IMR-90 (cell line): Measurements from ENCODE around the gene EZR. TPM values are rescaled to one million over a fixed set of nuclear protein-coding genes. Genes with fewer than 3 reads are reported as not detected.

Experiments used
- ATAC-seq: fragments of 200-7000 bp; cut with Tn5 transposase; 2 replicates; pipeline ENCODE4 v1.9.1; 2020; ENCODE audit warnings: low read depth, mild to moderate bottlenecking, moderate library complexity
- BruUV-seq: library from RNA; stranded (reverse); fragments of 400-500 nt; replicated peaks from 2 replicates; lab custom pipeline; 2021; lab: Mats Ljungman, UMichigan
- CTCF ChIA-PET: fragments of 300-600 bp; formaldehyde crosslinking; extraction: SDS; loops from one replicate; lab custom pipeline; 2021; ENCODE audit warnings: antibody characterized with exemption; lab: Yijun Ruan, JAX
- POLR2A ChIA-PET: fragments of 300-600 bp; sonication (Branson Sonifier 250); formaldehyde crosslinking; loops from one replicate; lab custom pipeline; 2022; ENCODE audit warnings: antibody characterized with exemption; ENCODE audit not compliant: unreplicated experiment; lab: Charles Lee
- DNase-seq: peaks from one replicate; pipeline ENCODE4 v3.0.0; 2013
- H2AFZ ChIP-seq: replicated peaks from 2 replicates; pipeline ENCODE3; 2013; ENCODE audit warnings: low read length, mild to moderate bottlenecking; ENCODE audit not compliant: poor library complexity
- H2AK5ac ChIP-seq: 2 replicates; pipeline ENCODE4 v1.6.1; 2013; ENCODE audit warnings: low read depth, low read length, inconsistent platforms
- H2AK9ac ChIP-seq: replicated peaks from 2 replicates; pipeline ENCODE3; 2013; ENCODE audit warnings: mild to moderate bottlenecking, low read depth, low read length, moderate library complexity; ENCODE audit not compliant: poor library complexity
- H2BK120ac ChIP-seq: 2 replicates; pipeline ENCODE4 v1.6.1; 2013; ENCODE audit warnings: low read depth, low read length, inconsistent platforms
- H2BK15ac ChIP-seq: 3 replicates; pipeline ENCODE4 v1.6.1; 2013; ENCODE audit warnings: low read depth, low read length, inconsistent platforms
- H2BK20ac ChIP-seq: 2 replicates; pipeline ENCODE4 v1.6.1; 2013; ENCODE audit warnings: low read depth, mild to moderate bottlenecking, inconsistent platforms, low read length, moderate library complexity
- H2BK5ac ChIP-seq: 2 replicates; pipeline ENCODE4 v1.6.1; 2013; ENCODE audit warnings: mild to moderate bottlenecking, low read depth, low read length, inconsistent platforms; ENCODE audit not compliant: poor library complexity, severe bottlenecking
- H3K14ac ChIP-seq: replicated peaks from 2 replicates; pipeline ENCODE4 v1.6.1; 2013; ENCODE audit warnings: low read depth, low read length, inconsistent platforms
- H3K18ac ChIP-seq: 2 replicates; pipeline ENCODE4 v1.6.1; 2013; ENCODE audit warnings: low read depth, low read length, control low read depth
- H3K23ac ChIP-seq: 2 replicates; pipeline ENCODE4 v1.6.1; 2013; ENCODE audit warnings: low read depth, low read length, inconsistent platforms
- H3K27ac ChIP-seq: 2 replicates; pipeline ENCODE4 v1.5.1; 2013; ENCODE audit warnings: mild to moderate bottlenecking, control low read depth, low read length; ENCODE audit not compliant: insufficient read depth
- H3K27me3 ChIP-seq: 2 replicates; pipeline ENCODE4 v1.6.1; 2013; ENCODE audit warnings: low read length; ENCODE audit not compliant: control insufficient read depth, insufficient read depth
- H3K36me3 ChIP-seq: 2 replicates; pipeline ENCODE4 v1.6.1; 2013; ENCODE audit warnings: low read length, mixed read lengths; ENCODE audit not compliant: control insufficient read depth, insufficient read depth
- H3K4ac ChIP-seq: 2 replicates; pipeline ENCODE4 v1.6.1; 2013; ENCODE audit warnings: low read depth, low read length, inconsistent platforms
- H3K4me1 ChIP-seq: 2 replicates; pipeline ENCODE4 v1.6.1; 2013; ENCODE audit warnings: low read length, mixed read lengths; ENCODE audit not compliant: control insufficient read depth, insufficient read depth
- H3K4me2 ChIP-seq: 2 replicates; pipeline ENCODE4 v1.6.1; 2013; ENCODE audit warnings: low read depth, mild to moderate bottlenecking, control low read depth, low read length, moderate library complexity
- H3K4me3 ChIP-seq: 2 replicates; pipeline ENCODE4 v1.5.1; 2013; ENCODE audit warnings: low read depth, mild to moderate bottlenecking, control low read depth, low read length, moderate library complexity; ENCODE audit not compliant: insufficient read depth
- H3K56ac ChIP-seq: 2 replicates; pipeline ENCODE4 v1.6.1; 2013; ENCODE audit warnings: low read length, inconsistent platforms; ENCODE audit not compliant: insufficient read depth; ENCODE audit errors: extremely low read depth
- H3K79me1 ChIP-seq, 2 experiments: 2 replicates each; pipeline ENCODE4 v1.6.1; 2013; ENCODE audit warnings: low read length in 2 of 2, inconsistent platforms in 1 of 2, low read depth in 1 of 2
- H3K9ac ChIP-seq: 2 replicates; pipeline ENCODE4 v1.6.1; 2013; ENCODE audit warnings: low read depth, low read length, control low read depth
- H3K9me1 ChIP-seq: 2 replicates; pipeline ENCODE4 v1.6.1; 2013; ENCODE audit warnings: low read length, inconsistent platforms; ENCODE audit not compliant: insufficient read depth
- H3K9me3 ChIP-seq: 2 replicates; pipeline ENCODE4 v1.6.1; 2013; ENCODE audit warnings: low read length; ENCODE audit not compliant: control insufficient read depth, insufficient read depth
- H4K20me1 ChIP-seq: 2 replicates; pipeline ENCODE4 v1.6.1; 2013; ENCODE audit warnings: low read length, inconsistent platforms; ENCODE audit not compliant: insufficient read depth
- H4K5ac ChIP-seq: 2 replicates; pipeline ENCODE4 v1.6.1; 2013; ENCODE audit warnings: mild to moderate bottlenecking, low read depth, low read length, control low read depth
- H4K8ac ChIP-seq, 2 experiments: 2 replicates each; pipeline ENCODE4 v1.6.1; 2013; ENCODE audit warnings: low read depth in 2 of 2, low read length in 2 of 2, control low read depth in 1 of 2, inconsistent platforms in 1 of 2
- H4K91ac ChIP-seq: 2 replicates; pipeline ENCODE4 v1.6.1; 2013; ENCODE audit warnings: low read depth, low read length, inconsistent platforms; ENCODE audit not compliant: insufficient read depth
- NFE2L2 ChIP-seq: fragments of 150-350 bp; IDR thresholded peaks from 2 replicates; pipeline ENCODE4 v1.6.1; 2016; ENCODE audit warnings: low read depth, mild to moderate bottlenecking, low read length
- SMC3 ChIP-seq: fragments of 150-350 bp; IDR thresholded peaks from 2 replicates; pipeline ENCODE4 v1.6.1; 2016; ENCODE audit warnings: low read depth, mild to moderate bottlenecking, antibody characterized with exemption, low read length, moderate library complexity
- WGBS, 2 experiments: methylation state at CpG; one replicate each; pipeline versions ENCODE4 v1.1.5 to v1.1.7; 2013; ENCODE audit warnings: missing lambda C conversion rate in 2 of 2; ENCODE audit not compliant: insufficient read length in 1 of 2; ENCODE audit errors: extremely low coverage in 2 of 2; 5-methylcytosine and 5-hydroxymethylcytosine counted together
- dilution Hi-C: fragments of 300-500 bp; cut with HindIII; formaldehyde crosslinking; loops from one replicate; pipeline ENCODE4 v1.14.3; 2018; ENCODE audit warnings: low sequenced_read_pairs; ENCODE audit not compliant: unreplicated experiment
- in situ Hi-C: fragments of 300-500 bp; cut with MboI; formaldehyde crosslinking; loops from 3 replicates; pipeline ENCODE4 v1.14.3; 2019; ENCODE audit warnings: low sequenced_read_pairs, inconsistent platforms, mixed read lengths
- intact Hi-C: fragments of 100-400 bp; cut with micrococcal nuclease; formaldehyde crosslinking; loops from 2 replicates; pipeline ENCODE4 v1.10.0; 2022
- polyA plus RNA-seq, 3 experiments: library from polyadenylated mRNA; depleted of rRNA; stranded (reverse); fragments of >200 nt; gene quantifications; 2 replicates each; pipeline ENCODE4 v1.2.3, GENCODE V29; 2012; ENCODE audit warnings: low replicate concordance in 1 of 3
- total RNA-seq: library from RNA; depleted of rRNA; stranded (reverse); fragments of >200 nt; gene quantifications from 2 replicates; pipeline ENCODE4 v1.2.3, GENCODE V29; 2012
- TF ChIP-seq, protein P1 (sequence below): conservative IDR thresholded peaks from 2 replicates; pipeline ENCODE4 v1.5.1; 2012; ENCODE audit warnings: mild to moderate bottlenecking, low read depth, low read length, improper control_type of control experiment

EZR gene
- total and polyA plus RNA-seq, 2 of the 4 experiments (the other 2 are of a cell fraction) = 83.8 to 145 TPM

DNA sequence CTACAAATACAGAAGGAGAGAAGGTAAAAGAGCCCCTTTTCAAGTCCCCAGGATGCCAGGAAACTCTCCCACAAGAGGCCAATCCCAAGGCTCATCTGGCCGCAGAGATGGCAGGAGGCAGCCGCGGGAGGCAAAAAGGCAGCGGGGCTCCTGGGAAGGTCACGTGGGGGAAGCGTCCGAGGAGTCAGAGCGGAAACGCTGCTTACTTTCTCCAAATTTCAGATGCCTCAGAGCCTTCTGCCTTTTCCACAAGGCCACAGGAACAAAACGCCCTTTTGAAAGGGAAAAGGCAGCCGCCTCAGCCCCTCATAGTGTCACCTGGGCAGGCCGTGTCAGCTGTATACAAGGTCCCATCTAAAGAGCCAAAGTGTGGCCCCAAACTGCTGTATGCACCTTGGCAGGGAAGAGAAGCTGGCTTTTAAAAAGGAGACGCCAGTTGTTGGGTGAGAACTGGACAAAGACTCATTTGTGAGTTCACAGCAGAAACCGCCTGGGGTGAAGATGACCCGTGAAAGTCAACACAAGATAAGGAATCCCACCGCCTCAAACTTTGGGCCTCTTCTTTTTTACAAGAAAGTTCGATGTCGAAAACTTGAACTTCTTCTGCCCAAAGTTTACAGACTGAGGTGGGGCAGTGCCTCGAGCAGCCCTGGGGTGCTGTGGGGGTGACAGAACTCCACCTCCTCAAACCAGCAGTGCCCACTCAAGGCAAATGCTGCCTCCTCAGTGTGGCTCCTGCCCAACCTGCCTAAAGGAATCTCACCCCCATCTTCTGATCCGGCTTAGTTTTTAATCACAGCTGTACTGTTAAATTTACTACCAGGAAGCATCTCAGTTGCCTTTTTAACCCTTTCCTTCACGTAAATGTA lies 45.4 kb downstream of the EZR start:
- Histone ChIP-seq H4K5ac (no peak overlapping the region), H2BK5ac (no peak overlapping the region), H3K4me2 (no peak overlapping the region), H3K36me3 (peaks cover 56% of the 10 kb centered on the region), H2BK120ac (no peak overlapping the region), H3K79me1 (peaks cover 19 to 26% of the 10 kb centered on the region in 2 experiments), H3K23ac (no peak overlapping the region), H3K9me3 (no peaks in the 10 kb centered on the region), H3K27ac (no peak overlapping the region), H3K27me3 (no peaks in the 10 kb centered on the region), H3K14ac (no peak overlapping the region), H2AK9ac (no peak overlapping the region), H2AFZ (no peak overlapping the region), H3K9ac (no peak overlapping the region), H4K20me1 (no peaks in the 10 kb centered on the region), H3K18ac (no peak overlapping the region), H3K9me1 (peaks cover 10% of the 10 kb centered on the region; the same call in 1 of the 2 replicates), H4K91ac (no peak overlapping the region), H2BK20ac (no peak overlapping the region), H4K8ac (no peak overlapping the region), H2BK15ac (no peak overlapping the region), H3K56ac (no peak overlapping the region), H2AK5ac (no peak overlapping the region), H3K4me1 (no peaks in the 10 kb centered on the region), H3K4me3 (no peak overlapping the region), H3K4ac (no peak overlapping the region)
- TF ChIP-seq, protein P1, sequence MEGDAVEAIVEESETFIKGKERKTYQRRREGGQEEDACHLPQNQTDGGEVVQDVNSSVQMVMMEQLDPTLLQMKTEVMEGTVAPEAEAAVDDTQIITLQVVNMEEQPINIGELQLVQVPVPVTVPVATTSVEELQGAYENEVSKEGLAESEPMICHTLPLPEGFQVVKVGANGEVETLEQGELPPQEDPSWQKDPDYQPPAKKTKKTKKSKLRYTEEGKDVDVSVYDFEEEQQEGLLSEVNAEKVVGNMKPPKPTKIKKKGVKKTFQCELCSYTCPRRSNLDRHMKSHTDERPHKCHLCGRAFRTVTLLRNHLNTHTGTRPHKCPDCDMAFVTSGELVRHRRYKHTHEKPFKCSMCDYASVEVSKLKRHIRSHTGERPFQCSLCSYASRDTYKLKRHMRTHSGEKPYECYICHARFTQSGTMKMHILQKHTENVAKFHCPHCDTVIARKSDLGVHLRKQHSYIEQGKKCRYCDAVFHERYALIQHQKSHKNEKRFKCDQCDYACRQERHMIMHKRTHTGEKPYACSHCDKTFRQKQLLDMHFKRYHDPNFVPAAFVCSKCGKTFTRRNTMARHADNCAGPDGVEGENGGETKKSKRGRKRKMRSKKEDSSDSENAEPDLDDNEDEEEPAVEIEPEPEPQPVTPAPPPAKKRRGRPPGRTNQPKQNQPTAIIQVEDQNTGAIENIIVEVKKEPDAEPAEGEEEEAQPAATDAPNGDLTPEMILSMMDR = no peak
- TF ChIP-seq NFE2L2 = no peak
- TF ChIP-seq SMC3 = no peak
- DNase-seq = no peak
- intact Hi-C loops (no loop called here), dilution Hi-C loops (no loop called here), in situ Hi-C loops (no loop called here)
- BruUV-seq = no TSS peak
- ATAC-seq = no peak
- 57% methylated on average over 7 of the region's 21 CpGs; no CpG with 5 or more reads in 1 of the 2 experiments for WGBS, 2 experiments
- CTCF ChIA-PET = no interaction called here
- POLR2A ChIA-PET = no interaction called here
